PC-3 (cell line): ENCODE measurements around the gene IRAK1. TPM values are rescaled to one million over a fixed set of nuclear protein-coding genes. Genes with fewer than 3 reads are reported as not detected.

Experiments used
- ATAC-seq: fragments of 200-7000 bp; cut with Tn5 transposase; 2 replicates; pipeline ENCODE4 v1.9.1; 2020; ENCODE audit warnings: mild to moderate bottlenecking, moderate library complexity
- BruUV-seq: library from RNA; stranded (reverse); fragments of 400-500 nt; replicated peaks from 2 replicates; lab custom pipeline; 2021; lab: Mats Ljungman, UMichigan
- CTCF ChIA-PET: fragments of 300-600 bp; sonication (Branson Sonifier 250); formaldehyde crosslinking; loops from one replicate; lab custom pipeline; 2022; ENCODE audit warnings: antibody characterized with exemption; lab: Charles Lee
- POLR2A ChIA-PET: fragments of 300-600 bp; sonication (Branson Sonifier 250); formaldehyde crosslinking; loops from one replicate; lab custom pipeline; 2022; ENCODE audit warnings: antibody characterized with exemption; ENCODE audit not compliant: unreplicated experiment; lab: Charles Lee
- DNase-seq: peaks from one replicate; pipeline ENCODE4 v3.0.0-alpha.2; 2015
- H2AFZ ChIP-seq: fragments of 300-600 bp; sonication (generic); 2 replicates; pipeline ENCODE4 v1.6.0; 2016; ENCODE audit warnings: antibody characterized with exemption, low read length
- H3F3A ChIP-seq: fragments of 300-600 bp; sonication (generic); one replicate; pipeline ENCODE4 v1.6.0; 2017; ENCODE audit warnings: antibody characterized with exemption, low read length, control low read depth, mild to moderate bottlenecking; ENCODE audit not compliant: unreplicated experiment
- H3K27ac ChIP-seq: fragments of 300-600 bp; sonication (generic); 2 replicates; pipeline ENCODE4 v1.5.1; 2016; ENCODE audit warnings: mild to moderate bottlenecking, low read length
- H3K27me3 ChIP-seq: fragments of 300-600 bp; sonication (generic); 2 replicates; pipeline ENCODE4 v1.6.1; 2016; ENCODE audit warnings: low read length, mixed read lengths
- H3K36me3 ChIP-seq: fragments of 300-600 bp; sonication (generic); 2 replicates; pipeline ENCODE4 v1.6.1; 2016; ENCODE audit warnings: low read depth, mixed run types, low read length, mixed read lengths
- H3K4me1 ChIP-seq: fragments of 300-600 bp; sonication (generic); 2 replicates; pipeline ENCODE4 v1.5.1; 2016; ENCODE audit warnings: low read length; ENCODE audit not compliant: insufficient read depth
- H3K4me2 ChIP-seq: fragments of 300-600 bp; sonication (generic); 2 replicates; pipeline ENCODE4 v1.6.0; 2016; ENCODE audit warnings: low read length
- H3K4me3 ChIP-seq: fragments of 300-600 bp; sonication (generic); 2 replicates; pipeline ENCODE4 v1.5.1; 2016; ENCODE audit warnings: mild to moderate bottlenecking, low read length, mixed read lengths
- H3K79me2 ChIP-seq: fragments of 300-600 bp; sonication (generic); 2 replicates; pipeline ENCODE4 v1.6.1; 2017; ENCODE audit warnings: low read length, mixed read lengths
- H3K9ac ChIP-seq: fragments of 300-600 bp; sonication (generic); 2 replicates; pipeline ENCODE4 v1.6.0; 2016; ENCODE audit warnings: mild to moderate bottlenecking, low read length
- H3K9me2 ChIP-seq: fragments of 300-600 bp; sonication (generic); replicated peaks from 2 replicates; pipeline ENCODE4 v1.6.1; 2016; ENCODE audit warnings: mixed run types, low read length, mixed read lengths
- H3K9me3 ChIP-seq: fragments of 300-600 bp; sonication (generic); 2 replicates; pipeline ENCODE4 v1.6.1; 2016; ENCODE audit warnings: low read length, mixed read lengths
- H4K20me1 ChIP-seq: fragments of 300-600 bp; sonication (generic); 2 replicates; pipeline ENCODE4 v1.6.1; 2016; ENCODE audit warnings: low read length, mixed read lengths
- CTCF ChIP-seq: fragments of 300-600 bp; sonication (generic); conservative IDR thresholded peaks from 2 replicates; pipeline ENCODE4 v1.5.1; 2017; ENCODE audit warnings: antibody characterized with exemption, low read depth, mild to moderate bottlenecking, low read length
- EZH2 ChIP-seq: fragments of 300-600 bp; sonication (generic); IDR thresholded peaks from one replicate; pipeline ENCODE4 v1.6.1; 2017; ENCODE audit warnings: antibody characterized with exemption, mild to moderate bottlenecking, low read length; ENCODE audit not compliant: unreplicated experiment
- EZH2phosphoT487 ChIP-seq: fragments of 300-600 bp; sonication (generic); IDR thresholded peaks from 2 replicates; pipeline ENCODE4 v1.6.1; 2018; ENCODE audit warnings: mild to moderate bottlenecking, antibody characterized with exemption, low read length, borderline replicate concordance
- intact Hi-C: fragments of 100-400 bp; cut with micrococcal nuclease; formaldehyde crosslinking; loops from 2 replicates; pipeline ENCODE4 v1.9.0; 2023
- total RNA-seq: library from RNA; depleted of rRNA; stranded (reverse); fragments of >200 nt; gene quantifications from 2 replicates; pipeline ENCODE4 v1.2.3, GENCODE V29; 2014

Gene IRAK1
- total RNA-seq, 1 experiment from 2014 or later = 366 TPM

GRCh38 chrX:153967536-153968224, 52.0 kb downstream of the IRAK1 start:
- no TSS peak for BruUV-seq
- DNase-seq (no peak), ATAC-seq (no peak)
- no peak overlapping the region for H3K27ac ChIP-seq
- no peaks in the 10 kb centered on the region for H3K9me2 ChIP-seq
- H4K20me1 ChIP-seq = peaks cover 38% of the 10 kb centered on the region
- no peaks in the 10 kb centered on the region for H3K27me3 ChIP-seq
- H3K4me2 ChIP-seq = peak overlapping the region; percentile 87
- intact Hi-C loops = no loop called here
- no peak overlapping the region for H3K9ac ChIP-seq
- H3F3A ChIP-seq = no peaks in the 10 kb centered on the region
- H2AFZ ChIP-seq = no peak overlapping the region
- no peak for TF ChIP-seq EZH2phosphoT487
- no peak for TF ChIP-seq EZH2
- TF ChIP-seq CTCF = no peak
- POLR2A ChIA-PET = no interaction called here
- H3K4me1 ChIP-seq = peaks cover 17% of the 10 kb centered on the region
- no peaks in the 10 kb centered on the region for H3K9me3 ChIP-seq
- H3K36me3 ChIP-seq = peaks cover 4% of the 10 kb centered on the region; the same call in 1 of the 2 replicates
- H3K4me3 ChIP-seq = peak overlapping the region; percentile 99
- CTCF ChIA-PET = interaction anchor here (0.6 to 1.6 kb wide), 2 partner anchors 39 to 407 kb away, joined by 3 to 5 read pairs; partner anchors contain the start of gene FLNA
- peaks cover 85% of the 10 kb centered on the region for H3K79me2 ChIP-seq

- Histone ChIP-seq H3K9ac (no peak overlapping the region), H4K20me1 (peaks cover 38% of the 10 kb centered on the region), H3K4me3 (no peak overlapping the region), H3K9me2 (no peaks in the 10 kb centered on the region), H3K27me3 (no peaks in the 10 kb centered on the region), H3K36me3 (peaks cover 10% of the 10 kb centered on the region; the same call in 1 of the 2 replicates), H3F3A (no peaks in the 10 kb centered on the region), H3K27ac (no peak overlapping the region), H3K4me1 (peaks cover 17% of the 10 kb centered on the region), H3K79me2 (peaks cover 85% of the 10 kb centered on the region), H3K4me2 (peak overlapping the region; percentile 87), H3K9me3 (no peaks in the 10 kb centered on the region), H2AFZ (no peak overlapping the region)
- DNase-seq (no peak), ATAC-seq (no peak)
- BruUV-seq = no TSS peak
- intact Hi-C loops = no loop called here
- POLR2A ChIA-PET = no interaction called here
- no peak for TF ChIP-seq EZH2phosphoT487
- TF ChIP-seq EZH2 = no peak
- TF ChIP-seq CTCF = no peak
- CTCF ChIA-PET = interaction anchor here (1.6 kb wide), 1 partner anchor 39 kb away, joined by 5 read pairs; no protein-coding TSS in a partner anchor
Observed at GRCh38 chrX:153966841-153967535, 52.7 kb downstream of the IRAK1 start.
